ENCODE data around the gene SLC13A1.

DNA sequence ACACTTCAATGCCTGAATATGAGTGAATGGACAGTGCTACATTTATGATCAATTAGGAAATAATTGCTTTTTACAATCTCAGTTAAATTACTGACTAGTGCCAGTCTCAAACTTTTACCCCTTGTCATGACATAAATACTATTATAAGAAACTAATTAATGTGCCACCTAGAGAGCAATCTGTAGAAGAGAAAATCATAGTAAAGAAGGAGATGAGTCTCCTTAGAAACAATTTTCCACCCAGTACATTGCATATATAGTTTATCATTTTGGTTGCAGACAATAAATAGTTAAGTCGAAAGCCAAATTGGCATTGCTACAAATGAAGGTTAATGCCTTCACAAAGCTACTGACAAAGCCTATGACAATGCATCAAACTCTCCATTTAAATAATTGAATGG lies 68.6 kb downstream of the SLC13A1 start:
- TF ChIP-seq, protein P1, sequence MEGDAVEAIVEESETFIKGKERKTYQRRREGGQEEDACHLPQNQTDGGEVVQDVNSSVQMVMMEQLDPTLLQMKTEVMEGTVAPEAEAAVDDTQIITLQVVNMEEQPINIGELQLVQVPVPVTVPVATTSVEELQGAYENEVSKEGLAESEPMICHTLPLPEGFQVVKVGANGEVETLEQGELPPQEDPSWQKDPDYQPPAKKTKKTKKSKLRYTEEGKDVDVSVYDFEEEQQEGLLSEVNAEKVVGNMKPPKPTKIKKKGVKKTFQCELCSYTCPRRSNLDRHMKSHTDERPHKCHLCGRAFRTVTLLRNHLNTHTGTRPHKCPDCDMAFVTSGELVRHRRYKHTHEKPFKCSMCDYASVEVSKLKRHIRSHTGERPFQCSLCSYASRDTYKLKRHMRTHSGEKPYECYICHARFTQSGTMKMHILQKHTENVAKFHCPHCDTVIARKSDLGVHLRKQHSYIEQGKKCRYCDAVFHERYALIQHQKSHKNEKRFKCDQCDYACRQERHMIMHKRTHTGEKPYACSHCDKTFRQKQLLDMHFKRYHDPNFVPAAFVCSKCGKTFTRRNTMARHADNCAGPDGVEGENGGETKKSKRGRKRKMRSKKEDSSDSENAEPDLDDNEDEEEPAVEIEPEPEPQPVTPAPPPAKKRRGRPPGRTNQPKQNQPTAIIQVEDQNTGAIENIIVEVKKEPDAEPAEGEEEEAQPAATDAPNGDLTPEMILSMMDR (IDR thresholded peaks at IDR 0.05) = no peak
- TF ChIP-seq EP300 (IDR thresholded peaks at IDR 0.05) (no peak), POLR2A (IDR thresholded peaks at IDR 0.05) (no peak)
